M059J (cell line): ENCODE results near the gene IDH3G. TPM values are rescaled to one million over a fixed set of nuclear protein-coding genes. Genes with fewer than 3 reads are reported as not detected.
"Not testable (repeated sequence)": the region's sequence is repeated elsewhere in the genome, so short reads cannot be mapped to it uniquely, and the experiment has no call there.

Experiments used
- DNase-seq: peaks from one replicate; pipeline ENCODE4 v3.0.0-alpha.2; 2012; ENCODE audit warnings: low read depth
- total RNA-seq: library from RNA; depleted of rRNA; stranded (reverse); fragments of >200 nt; shearing (Covaris generic); gene quantifications from 2 replicates; pipeline ENCODE4 v1.2.3, GENCODE V29; 2014

Gene IDH3G
- total RNA-seq, 1 experiment from 2014 or later, result 131 TPM

GRCh38 chrX:153762626-153763173, 31.5 kb downstream of the IDH3G start:
- no peak for DNase-seq

- DNase-seq, result no peak
These were observed 32.3 kb downstream of the IDH3G start for GRCh38 chrX:153761863-153762262.

DNA sequence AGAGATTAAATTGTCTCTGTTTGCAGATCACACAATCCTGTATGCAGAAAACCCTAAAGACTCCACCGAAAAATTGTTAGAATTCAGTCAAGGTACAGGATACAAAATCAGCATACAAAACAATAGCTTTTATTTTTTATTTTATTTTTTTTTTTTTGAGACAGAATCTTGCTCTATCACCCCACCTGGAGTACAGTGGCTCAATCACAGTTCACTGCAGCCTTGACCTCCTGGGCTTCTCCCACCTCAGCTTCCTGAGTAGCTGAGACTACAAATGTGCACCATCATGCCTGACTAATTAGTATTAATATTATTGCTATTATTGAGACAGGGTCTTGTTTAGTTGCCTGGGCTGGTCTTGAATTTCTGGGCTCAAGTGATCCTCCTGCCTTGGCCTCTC, 39.0 kb downstream of the IDH3G start:
- no peak for DNase-seq

GRCh38 chrX:153750127-153750774, 43.9 kb downstream of the IDH3G start:
- no peak for DNase-seq

DNA sequence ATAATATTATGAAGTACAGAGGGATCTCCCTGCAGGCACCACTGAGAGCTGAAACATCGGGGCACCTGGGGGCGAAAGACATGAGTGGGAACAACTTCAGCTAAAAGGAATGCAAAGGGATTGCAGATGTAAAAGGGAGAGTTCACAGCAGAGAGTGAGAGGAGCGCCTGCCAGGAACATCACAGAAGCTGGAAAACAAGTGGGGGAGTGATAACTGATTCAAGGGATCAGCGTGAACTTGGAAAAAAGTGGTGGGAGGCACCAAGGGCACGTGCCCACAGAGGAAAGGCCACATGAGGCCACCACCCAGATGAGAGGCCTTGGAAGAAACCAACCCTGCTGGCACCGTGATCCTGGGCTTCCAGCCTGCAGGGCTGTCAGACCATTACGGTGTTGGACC, 45.2 kb downstream of the IDH3G start:
- DNase-seq, result not testable (repeated sequence)

- DNase-seq, result not testable (repeated sequence)
These were observed 47.2 kb downstream of the IDH3G start for GRCh38 chrX:153746991-153747390.

- no peak for DNase-seq
These were observed 47.8 kb downstream of the IDH3G start for GRCh38 chrX:153746359-153746758.

DNA sequence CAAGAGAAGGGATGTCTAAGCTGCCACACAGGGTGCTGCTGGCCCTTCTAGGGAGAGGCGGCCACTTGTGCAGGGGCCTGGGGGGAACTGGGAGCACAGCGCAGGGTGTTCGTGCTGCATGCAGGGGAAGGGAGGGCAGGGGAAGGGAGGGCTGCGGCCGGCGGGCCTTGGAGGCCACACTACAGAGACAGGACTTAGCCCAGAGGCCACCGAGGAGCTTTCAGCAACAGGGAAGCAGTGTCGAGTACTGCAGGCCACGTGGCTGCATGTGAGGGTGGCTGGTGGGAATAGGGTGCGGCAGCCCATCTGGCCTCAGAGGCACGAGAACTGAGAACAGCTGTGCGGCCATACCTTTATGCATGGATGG, 49.1 kb downstream of the IDH3G start:
- DNase-seq, result not testable (repeated sequence)

DNA sequence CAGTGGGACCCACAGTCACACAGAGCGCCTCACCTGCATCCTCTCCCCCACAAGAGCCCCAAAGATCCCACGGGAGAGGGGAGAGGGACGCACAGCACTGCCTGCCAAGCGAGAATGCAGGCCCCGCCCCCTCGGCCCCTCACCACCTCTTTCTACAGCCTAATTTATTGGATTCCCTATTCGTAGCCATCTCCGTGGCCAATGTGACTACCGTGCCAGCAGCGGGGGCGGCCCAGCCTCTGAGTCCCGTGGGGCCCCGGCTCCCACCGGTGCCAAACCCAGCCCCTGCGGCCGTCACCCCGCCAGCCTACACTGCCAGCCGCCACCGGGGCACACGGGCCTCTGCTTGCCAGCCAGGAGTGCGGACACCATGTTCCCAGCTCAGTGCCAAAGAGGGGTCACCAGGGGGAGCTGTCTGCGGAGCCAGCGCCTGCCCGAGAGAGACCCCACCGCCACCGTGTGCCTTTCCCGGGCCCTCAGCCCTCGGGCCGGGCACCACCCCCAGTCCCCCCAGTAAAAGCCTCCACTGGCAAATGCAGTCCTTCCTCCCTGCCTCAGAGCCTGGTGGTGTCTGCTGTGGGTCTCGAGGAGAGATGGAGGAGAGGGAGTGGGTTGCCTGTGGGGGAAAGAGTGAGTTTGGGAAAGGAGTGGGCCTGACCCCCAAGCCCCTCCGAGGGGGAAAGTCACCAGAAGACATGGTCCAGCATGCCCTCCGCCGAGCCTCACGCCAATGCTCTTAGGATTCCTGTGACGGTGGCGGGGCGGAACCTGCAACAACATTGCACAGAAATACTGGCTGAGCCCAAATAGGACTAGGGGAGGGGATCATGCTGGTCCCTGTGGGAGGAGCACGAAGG, 49.7 kb downstream of the IDH3G start:
- no peak for DNase-seq

DNA sequence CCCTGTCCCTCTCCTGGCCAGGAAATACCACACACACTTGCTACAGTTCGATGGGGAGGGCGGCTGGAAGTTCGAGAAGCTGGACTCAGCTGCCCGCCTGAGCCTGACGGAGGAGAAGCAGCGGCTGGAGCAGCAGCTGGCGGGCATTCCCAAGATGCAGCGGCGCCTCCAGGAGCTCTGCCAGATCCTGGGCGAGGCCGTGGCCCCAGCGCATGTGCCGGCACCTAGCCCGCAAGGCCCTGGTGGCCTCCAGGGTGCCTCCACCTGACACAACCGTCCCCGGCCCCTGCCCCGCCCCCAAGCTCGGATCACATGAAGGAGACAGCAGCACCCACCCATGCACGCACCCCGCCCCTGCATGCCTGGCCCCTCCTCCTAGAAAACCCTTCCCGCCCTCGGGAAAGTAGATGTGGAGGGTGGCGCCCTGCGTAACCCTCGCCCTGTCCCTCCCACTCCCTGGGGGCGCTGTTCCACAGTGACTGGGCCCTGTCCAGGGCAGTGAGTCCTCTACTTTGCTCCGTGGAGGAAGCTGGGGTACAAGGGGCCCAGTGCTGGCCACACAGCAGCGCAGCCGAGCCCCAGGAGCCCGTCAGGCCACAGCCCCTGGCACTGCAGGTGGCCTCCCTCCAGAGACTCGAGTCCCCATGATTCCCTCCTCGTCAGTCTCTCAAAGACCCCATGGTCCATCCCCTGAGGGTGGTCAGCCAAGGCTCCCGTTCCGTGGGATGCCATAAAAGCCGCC, 50.5 kb downstream of the IDH3G start:
- DNase-seq, result not testable (repeated sequence)

DNA sequence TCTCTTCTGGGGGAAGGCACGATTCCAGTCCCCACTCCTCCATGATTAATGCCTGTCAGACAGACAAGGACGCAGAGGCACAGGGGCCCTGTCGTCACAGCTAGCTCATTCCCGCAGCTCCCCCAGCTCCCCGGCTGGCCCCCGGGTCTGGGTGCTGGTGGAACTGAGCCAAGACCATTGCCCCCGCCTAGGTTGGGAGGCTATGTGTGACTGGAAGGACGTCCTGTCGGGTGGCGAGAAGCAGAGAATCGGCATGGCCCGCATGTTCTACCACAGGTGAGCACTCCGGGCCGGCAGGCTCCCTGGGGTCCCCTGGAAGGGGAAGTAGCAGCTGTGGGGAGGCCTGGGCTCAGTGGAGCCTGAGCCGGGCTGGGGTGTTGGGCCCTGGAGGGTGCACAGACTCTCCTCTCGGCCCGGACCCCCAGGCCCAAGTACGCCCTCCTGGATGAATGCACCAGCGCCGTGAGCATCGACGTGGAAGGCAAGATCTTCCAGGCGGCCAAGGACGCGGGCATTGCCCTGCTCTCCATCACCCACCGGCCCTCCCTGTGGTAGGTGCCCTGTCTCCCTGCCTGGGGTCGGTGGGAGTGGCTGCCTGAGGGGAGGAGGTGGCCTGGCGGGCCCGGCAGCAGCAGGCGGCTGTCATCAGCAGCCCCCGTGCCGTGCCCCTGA, 51.2 kb downstream of the IDH3G start:
- DNase-seq, result not testable (repeated sequence)

- not testable (repeated sequence) for DNase-seq
These were observed 52.1 kb downstream of the IDH3G start for GRCh38 chrX:153742111-153742510.

- no peak for DNase-seq
These were observed 52.7 kb downstream of the IDH3G start for GRCh38 chrX:153741446-153741845.

- no peak for DNase-seq
These were observed 53.4 kb downstream of the IDH3G start for GRCh38 chrX:153740631-153741222.

DNA sequence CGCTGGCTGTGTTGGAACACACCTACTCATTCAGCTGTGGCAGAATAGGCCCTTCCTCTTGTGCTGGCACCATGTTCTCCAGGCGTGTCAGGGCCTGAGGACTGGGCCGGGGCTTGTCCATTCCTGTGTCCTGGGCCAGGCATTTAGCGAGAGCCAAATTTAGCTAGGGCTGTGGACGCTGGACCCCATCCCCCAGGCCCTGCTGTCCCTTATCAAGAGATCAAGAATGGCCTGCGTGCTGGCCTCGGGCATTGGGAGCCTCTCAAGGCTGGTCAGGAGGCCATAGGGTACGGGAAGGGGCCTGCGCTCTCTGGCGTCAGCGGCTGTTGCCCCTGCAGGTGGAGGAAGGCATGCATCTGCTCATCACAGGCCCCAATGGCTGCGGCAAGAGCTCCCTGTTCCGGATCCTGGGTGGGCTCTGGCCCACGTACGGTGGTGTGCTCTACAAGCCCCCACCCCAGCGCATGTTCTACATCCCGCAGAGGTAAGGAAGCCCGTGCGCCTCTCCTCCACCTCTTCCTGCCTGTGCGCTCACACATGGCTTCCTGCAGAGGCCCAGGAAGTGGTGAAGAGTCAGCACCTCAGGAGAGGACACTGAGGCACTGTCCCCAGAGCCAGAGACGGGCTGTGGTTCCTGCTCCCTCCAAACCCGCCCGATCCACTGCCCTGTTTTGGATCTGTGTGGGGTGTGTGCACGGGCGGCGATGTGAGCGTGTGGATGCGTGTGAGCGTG, 54.3 kb downstream of the IDH3G start:
- no peak for DNase-seq

DNA sequence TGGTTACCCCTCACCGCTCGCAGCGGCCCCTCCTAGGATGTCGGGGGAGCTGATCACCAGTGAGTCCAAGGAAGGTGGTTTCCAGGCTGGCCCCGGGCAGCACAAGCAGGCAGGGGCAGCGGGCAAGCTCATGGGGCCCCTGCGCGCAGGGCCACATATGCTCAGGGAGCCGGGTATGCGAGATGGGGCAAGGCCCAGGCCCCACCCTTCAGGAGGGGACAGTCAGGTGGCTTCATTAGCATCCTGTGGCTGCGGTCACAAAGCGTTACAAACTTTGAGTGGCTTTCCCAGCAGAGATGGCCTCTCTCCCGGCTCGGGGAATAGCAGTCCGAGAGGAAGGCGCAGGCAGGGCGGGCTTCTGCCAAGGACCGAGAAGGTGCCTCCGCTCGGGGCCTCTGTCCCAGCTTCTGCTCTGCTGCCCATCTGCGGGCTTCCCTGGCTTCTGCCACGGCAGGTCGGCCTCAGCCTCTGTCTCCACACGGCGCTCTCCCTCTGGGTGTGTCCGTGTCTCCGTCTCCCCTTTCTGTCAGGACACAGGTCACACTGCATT, 56.0 kb downstream of the IDH3G start:
- no peak for DNase-seq

DNA sequence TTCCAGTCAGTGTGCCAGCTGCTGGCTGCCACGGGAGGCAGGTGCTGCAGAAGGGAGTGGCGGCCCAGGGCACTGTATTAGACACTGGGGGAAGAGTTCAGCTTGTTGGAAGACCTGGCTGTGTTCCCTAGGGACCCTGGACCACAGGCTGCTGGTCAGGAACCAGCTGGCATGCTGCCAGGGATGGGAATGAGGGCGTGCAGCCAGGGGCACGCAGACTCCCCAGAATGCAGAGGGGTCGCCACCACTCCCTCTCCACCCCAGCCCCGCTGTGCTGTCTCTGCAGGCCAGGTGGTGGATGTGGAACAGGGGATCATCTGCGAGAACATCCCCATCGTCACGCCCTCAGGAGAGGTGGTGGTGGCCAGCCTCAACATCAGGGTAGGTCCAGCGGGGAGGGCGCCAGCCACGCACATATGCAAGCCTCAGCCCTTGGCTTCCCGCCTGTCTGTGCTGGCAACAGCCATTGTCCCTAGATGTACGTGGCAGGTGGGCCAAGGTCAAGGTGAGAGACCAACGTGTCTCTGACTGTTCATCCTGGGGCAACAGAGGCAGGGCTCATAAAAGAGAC, 57.2 kb downstream of the IDH3G start:
- DNase-seq, result no peak

DNA sequence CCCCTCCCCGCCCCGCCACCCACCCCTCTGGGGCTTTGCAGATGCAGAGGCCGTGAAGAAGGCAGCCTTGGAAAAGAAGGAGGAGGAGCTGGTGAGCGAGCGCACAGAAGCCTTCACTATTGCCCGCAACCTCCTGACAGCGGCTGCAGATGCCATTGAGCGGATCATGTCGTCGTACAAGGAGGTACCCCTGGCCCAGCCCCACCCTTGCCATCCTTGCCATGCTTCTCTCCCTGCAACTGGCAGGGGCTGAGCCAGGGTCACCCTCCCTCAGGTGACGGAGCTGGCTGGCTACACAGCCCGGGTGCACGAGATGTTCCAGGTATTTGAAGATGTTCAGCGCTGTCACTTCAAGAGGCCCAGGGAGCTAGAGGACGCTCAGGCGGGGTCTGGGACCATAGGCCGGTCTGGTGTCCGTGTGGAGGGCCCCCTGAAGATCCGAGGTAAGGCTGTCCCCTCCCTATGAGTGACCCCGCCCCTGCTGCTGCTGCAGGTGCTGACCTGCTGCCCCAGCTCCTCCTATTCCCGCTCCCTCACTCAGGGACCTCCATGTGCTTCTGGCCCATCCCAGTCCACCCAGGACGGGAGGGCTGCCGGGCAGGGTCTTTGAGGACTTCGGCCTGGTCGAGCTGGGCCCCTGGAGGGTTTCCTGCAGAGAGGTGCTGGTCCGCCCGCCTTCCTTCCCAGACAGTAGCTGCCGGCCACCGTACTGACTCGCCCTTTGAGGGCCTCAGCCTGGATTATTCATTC, 57.9 kb downstream of the IDH3G start:
- DNase-seq, result no peak
